GM19193 (cell line): ENCODE data around the gene LMTK3.

Experiments
- POLR2A ChIP-seq: IDR thresholded peaks from 4 replicates; pipeline ENCODE4 v1.6.1; 2011; ENCODE audit not compliant: insufficient read depth, insufficient read length; ENCODE audit errors: extremely low read depth

LMTK3 gene

GRCh38 chr19:48548253-48548911, 36.7 kb upstream of the LMTK3 start:
- no peak for TF ChIP-seq POLR2A

DNA sequence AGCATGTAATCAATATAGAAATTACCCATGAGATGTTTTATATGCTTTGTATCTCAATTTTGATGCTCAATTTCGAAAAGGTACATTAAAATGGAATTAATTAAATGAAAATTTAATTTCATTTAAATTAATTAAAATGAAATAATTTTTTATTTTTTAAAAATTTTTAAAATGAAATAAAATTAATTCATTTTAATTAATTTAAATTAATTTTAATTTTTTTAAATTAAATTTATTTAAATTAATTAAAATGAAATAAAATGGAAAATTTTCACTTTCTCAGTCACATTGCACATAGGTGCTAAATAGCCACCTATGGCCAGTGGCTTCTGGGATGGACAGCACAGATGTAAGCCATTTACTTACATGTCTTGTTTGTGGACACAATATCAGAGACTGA, 36.1 kb upstream of the LMTK3 start:
- no peak for TF ChIP-seq POLR2A

- no peak for TF ChIP-seq POLR2A
These were observed 33.5 kb upstream of the LMTK3 start for GRCh38 chr19:48544856-48545750.

- no peak for TF ChIP-seq POLR2A
These were observed 31.6 kb upstream of the LMTK3 start for GRCh38 chr19:48543121-48543710.

DNA sequence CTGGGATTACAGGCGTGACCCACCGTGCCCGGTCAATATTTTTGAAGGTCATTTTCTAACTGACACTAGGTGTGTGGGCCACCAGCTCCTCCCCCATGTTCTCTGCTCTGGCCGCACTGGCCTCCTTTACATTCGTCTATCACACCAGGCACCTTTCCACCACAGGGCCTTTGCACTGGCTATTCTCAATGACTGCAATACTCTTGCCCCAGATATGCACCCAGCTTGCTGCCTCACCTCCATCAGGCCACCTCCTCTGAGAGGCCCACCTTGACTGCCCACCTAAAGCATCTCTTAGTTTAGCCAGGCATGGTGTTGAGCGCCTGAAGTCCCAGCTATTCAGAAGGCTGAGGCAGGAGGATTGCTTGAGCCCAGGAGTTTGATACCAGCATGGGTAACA, 30.2 kb upstream of the LMTK3 start:
- no peak for TF ChIP-seq POLR2A

GRCh38 chr19:48540110-48540509, 28.5 kb upstream of the LMTK3 start:
- no peak for TF ChIP-seq POLR2A

- TF ChIP-seq POLR2A, result no peak
These were observed 28.0 kb upstream of the LMTK3 start for GRCh38 chr19:48539503-48540096.

- no peak for TF ChIP-seq POLR2A
These were observed 25.9 kb upstream of the LMTK3 start for GRCh38 chr19:48537541-48537940.

- TF ChIP-seq POLR2A, result no peak
These were observed 22.1 kb upstream of the LMTK3 start for GRCh38 chr19:48533770-48534169.

DNA sequence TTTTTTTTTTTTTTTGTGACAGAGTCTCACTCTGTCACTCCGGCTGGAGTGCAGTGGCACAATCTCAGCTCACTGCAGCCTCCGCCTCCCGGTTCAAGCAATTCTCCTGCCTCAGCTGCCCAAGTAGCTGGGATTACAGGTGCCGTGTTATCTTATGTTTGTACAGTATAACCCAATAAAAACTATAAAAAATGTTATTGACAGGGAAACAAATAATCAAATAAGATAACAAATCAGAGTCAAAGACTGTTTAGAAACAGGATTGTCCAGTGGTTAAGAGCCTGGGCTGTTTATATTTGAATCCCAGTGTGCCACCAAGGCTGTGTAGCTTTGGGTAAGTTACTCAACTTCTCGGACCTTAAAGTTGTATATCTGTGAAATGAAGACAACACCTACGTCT, 19.1 kb upstream of the LMTK3 start:
- TF ChIP-seq POLR2A, result no peak

DNA sequence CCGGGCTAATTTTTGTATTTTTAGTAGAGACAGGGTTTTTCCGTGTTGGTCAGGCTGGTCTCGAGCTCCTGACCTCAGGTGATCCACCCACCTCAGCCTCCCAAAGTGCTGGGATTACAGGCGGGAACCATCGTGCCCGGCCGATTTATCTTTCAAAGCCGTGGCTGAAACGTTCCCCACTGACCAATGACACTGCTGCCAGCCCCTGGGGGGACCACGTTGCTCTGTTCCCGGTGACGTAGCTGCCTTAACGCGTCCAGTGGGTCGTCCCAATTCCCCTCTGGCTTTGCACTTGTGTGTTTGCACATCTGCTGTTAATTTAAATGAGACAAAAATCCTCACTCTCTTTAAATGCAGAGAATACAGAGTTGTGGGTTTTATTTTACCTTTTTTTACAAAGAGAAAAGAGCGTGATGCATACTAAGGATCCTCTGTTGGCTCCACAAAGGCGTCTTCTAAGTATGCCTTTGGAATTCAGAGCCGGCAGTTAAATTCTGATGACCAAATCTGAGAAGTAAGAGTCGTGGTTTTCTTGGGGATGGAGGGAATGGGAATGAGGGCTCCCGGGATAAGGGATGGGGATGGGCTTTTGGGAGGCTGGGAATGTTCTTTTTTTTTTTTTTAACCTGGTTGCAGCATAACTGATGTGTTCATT, 18.6 kb upstream of the LMTK3 start:
- no peak for TF ChIP-seq POLR2A

DNA sequence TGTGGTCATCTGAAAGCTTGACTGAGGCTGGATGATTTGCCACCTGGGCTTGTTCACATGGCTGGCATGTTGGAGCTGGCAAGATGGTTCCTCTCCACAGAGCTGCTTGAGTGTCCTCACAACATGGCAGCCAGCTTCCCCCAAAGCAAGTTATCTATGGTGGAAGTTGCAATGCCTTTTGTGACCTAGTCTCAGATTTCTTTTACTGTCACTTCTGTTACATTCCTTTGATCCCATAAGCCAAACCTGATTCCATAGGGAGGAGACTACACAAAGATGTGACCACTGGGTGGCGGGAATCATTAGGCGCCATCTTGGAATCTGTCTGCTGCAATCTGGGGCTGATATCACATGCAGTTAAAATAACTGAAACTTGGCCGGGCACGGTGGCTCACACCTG, 17.5 kb upstream of the LMTK3 start:
- no peak for TF ChIP-seq POLR2A

DNA sequence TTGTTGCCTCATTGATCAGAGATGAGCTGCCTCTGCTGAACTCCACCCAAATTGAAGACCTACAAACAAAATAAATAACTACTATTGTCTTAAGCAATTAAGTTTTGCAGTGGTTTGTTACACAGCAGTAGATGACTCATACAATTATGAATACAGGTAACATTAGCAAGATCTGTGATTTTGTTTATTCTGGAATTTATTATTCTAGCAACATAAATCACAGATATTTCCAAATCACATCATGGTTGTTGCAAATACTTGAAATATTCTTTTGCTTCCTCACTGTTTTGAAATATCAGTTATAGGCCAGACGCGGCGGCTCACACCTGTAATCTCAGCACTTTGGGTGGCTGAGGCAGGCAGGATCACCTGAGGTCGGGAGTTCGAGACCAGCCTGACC, 13.1 kb upstream of the LMTK3 start:
- TF ChIP-seq POLR2A, result no peak

DNA sequence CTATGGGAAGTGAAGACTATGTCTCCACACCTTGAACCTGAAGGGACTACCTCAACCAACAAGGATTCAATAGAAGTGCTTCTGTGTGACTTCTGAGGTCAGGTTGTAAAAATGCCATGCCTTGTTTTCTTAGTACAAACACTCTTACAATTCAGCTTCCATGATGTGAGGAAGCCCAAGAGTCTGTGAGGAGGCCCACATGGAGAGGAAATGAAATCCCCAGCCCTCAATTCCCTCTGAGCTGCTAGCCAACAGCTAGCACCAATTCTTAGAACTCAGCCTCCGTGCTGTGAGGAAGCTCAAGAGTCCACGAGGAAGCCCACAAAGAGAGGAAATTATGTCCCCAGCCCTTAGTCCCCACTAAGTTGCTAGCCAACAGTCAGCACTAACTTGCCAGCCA, 12.6 kb upstream of the LMTK3 start:
- TF ChIP-seq POLR2A, result no peak

GRCh38 chr19:48520134-48520533, 8.5 kb upstream of the LMTK3 start:
- TF ChIP-seq POLR2A, result no peak

- TF ChIP-seq POLR2A, result no peak
These were observed 6.6 kb upstream of the LMTK3 start for GRCh38 chr19:48518207-48518606.

- no peak for TF ChIP-seq POLR2A
These were observed 4.9 kb upstream of the LMTK3 start for GRCh38 chr19:48516536-48516935.
